ENCODE data around the gene MKRN2. TPM values are rescaled to one million over a fixed set of nuclear protein-coding genes. Genes with fewer than 3 reads are reported as not detected.

The MKRN2 gene
- polyA plus RNA-seq, 2 of the 4 experiments (the other 2 are of a cell fraction) = 19.0 to 34.3 TPM

DNA sequence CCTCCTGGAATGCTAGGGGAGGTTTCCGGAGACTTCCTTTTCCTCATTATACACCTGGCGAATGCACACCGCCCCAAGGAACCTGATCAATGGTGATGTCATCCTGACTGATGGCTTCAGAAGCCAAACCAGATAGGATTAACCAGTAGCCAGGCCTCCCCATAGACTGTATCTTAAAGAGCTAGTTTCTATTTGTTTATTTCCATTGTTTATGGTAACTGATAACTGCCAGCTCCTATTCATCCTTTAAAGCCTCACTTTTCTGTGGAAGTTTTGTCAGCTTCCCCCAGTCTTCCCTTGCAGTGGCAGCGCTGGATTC lies 11.5 kb upstream of the MKRN2 start, which contains the start of gene MKRN2OS:
MKRN2OS (minus strand) TSS at position 27 of the 319 bp plus-strand sequence. CDS start 35 bp downstream, outside the sequence.
- POLR2A ChIA-PET = interaction anchor here (1.7 kb wide), 1 partner anchor 9 kb away, joined by 8 read pairs; no protein-coding TSS in a partner anchor
- DNase-seq (ENCODE audit: low read depth in 1 of 2, low spot score in 1 of 2) (no peak), ATAC-seq (peak in 1 of 2 experiments; percentile 45; a peak in 3 of 6 replicates), FAIRE-seq (no peak)
- CTCF ChIA-PET = interaction anchor here (1.0 to 1.3 kb wide), 3 partner anchors 9 to 37 kb away, joined by 4 to 5 read pairs (median 5); no protein-coding TSS in a partner anchor
- Histone ChIP-seq H3K4me3 (no peak within 1 kb of the TSS), H3K27ac (no peak within 1 kb of the TSS), H3K9me3 (no peaks in the 10 kb centered on the region), H3K4me2 (no peak within 1 kb of the TSS), H3K4me1 (no peaks in the 10 kb centered on the region)
- TF ChIP-seq, protein P1, sequence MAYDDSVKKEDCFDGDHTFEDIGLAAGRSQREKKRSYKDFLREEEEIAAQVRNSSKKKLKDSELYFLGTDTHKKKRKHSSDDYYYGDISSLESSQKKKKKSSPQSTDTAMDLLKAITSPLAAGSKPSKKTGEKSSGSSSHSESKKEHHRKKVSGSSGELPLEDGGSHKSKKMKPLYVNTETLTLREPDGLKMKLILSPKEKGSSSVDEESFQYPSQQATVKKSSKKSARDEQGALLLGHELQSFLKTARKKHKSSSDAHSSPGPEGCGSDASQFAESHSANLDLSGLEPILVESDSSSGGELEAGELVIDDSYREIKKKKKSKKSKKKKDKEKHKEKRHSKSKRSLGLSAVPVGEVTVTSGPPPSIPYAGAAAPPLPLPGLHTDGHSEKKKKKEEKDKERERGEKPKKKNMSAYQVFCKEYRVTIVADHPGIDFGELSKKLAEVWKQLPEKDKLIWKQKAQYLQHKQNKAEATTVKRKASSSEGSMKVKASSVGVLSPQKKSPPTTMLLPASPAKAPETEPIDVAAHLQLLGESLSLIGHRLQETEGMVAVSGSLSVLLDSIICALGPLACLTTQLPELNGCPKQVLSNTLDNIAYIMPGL (CRISPR knock-in tag; IDR thresholded peaks at IDR 0.05; ENCODE audit: borderline replicate concordance) = no peak
- TF ChIP-seq, protein P2, sequence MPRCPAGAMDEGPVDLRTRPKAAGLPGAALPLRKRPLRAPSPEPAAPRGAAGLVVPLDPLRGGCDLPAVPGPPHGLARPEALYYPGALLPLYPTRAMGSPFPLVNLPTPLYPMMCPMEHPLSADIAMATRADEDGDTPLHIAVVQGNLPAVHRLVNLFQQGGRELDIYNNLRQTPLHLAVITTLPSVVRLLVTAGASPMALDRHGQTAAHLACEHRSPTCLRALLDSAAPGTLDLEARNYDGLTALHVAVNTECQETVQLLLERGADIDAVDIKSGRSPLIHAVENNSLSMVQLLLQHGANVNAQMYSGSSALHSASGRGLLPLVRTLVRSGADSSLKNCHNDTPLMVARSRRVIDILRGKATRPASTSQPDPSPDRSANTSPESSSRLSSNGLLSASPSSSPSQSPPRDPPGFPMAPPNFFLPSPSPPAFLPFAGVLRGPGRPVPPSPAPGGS (IDR thresholded peaks at IDR 0.05) = no peak
- TF ChIP-seq CHD2 (IDR thresholded peaks at IDR 0.05; ENCODE audit: low read length, partially characterized antibody) (no peak), ZC3H11A (IDR thresholded peaks at IDR 0.05) (no peak), KDM5A (IDR thresholded peaks at IDR 0.05) (no peak), SREBF2 (IDR thresholded peaks at IDR 0.05) (no peak), CBX8 (IDR thresholded peaks at IDR 0.05) (no peak), RFX5 (IDR thresholded peaks at IDR 0.05) (no peak), HDAC2 (IDR thresholded peaks at IDR 0.05) (no peak), RARB (CRISPR knock-in tag; IDR thresholded peaks at IDR 0.05) (no peak), RCOR1 (IDR thresholded peaks at IDR 0.05; ENCODE audit: low read depth, low read length) (no peak)
- TF ChIP-seq, protein P3, sequence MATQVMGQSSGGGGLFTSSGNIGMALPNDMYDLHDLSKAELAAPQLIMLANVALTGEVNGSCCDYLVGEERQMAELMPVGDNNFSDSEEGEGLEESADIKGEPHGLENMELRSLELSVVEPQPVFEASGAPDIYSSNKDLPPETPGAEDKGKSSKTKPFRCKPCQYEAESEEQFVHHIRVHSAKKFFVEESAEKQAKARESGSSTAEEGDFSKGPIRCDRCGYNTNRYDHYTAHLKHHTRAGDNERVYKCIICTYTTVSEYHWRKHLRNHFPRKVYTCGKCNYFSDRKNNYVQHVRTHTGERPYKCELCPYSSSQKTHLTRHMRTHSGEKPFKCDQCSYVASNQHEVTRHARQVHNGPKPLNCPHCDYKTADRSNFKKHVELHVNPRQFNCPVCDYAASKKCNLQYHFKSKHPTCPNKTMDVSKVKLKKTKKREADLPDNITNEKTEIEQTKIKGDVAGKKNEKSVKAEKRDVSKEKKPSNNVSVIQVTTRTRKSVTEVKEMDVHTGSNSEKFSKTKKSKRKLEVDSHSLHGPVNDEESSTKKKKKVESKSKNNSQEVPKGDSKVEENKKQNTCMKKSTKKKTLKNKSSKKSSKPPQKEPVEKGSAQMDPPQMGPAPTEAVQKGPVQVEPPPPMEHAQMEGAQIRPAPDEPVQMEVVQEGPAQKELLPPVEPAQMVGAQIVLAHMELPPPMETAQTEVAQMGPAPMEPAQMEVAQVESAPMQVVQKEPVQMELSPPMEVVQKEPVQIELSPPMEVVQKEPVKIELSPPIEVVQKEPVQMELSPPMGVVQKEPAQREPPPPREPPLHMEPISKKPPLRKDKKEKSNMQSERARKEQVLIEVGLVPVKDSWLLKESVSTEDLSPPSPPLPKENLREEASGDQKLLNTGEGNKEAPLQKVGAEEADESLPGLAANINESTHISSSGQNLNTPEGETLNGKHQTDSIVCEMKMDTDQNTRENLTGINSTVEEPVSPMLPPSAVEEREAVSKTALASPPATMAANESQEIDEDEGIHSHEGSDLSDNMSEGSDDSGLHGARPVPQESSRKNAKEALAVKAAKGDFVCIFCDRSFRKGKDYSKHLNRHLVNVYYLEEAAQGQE (IDR thresholded peaks at IDR 0.05) = no peak
- TF ChIP-seq, protein P4, sequence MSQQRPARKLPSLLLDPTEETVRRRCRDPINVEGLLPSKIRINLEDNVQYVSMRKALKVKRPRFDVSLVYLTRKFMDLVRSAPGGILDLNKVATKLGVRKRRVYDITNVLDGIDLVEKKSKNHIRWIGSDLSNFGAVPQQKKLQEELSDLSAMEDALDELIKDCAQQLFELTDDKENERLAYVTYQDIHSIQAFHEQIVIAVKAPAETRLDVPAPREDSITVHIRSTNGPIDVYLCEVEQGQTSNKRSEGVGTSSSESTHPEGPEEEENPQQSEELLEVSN (IDR thresholded peaks at IDR 0.05; ENCODE audit: borderline replicate concordance, low read depth) = no peak
- WGBS (ENCODE audit: missing lambda C conversion rate) = 87% methylated on average over 4 of the region's 4 CpGs

DNA sequence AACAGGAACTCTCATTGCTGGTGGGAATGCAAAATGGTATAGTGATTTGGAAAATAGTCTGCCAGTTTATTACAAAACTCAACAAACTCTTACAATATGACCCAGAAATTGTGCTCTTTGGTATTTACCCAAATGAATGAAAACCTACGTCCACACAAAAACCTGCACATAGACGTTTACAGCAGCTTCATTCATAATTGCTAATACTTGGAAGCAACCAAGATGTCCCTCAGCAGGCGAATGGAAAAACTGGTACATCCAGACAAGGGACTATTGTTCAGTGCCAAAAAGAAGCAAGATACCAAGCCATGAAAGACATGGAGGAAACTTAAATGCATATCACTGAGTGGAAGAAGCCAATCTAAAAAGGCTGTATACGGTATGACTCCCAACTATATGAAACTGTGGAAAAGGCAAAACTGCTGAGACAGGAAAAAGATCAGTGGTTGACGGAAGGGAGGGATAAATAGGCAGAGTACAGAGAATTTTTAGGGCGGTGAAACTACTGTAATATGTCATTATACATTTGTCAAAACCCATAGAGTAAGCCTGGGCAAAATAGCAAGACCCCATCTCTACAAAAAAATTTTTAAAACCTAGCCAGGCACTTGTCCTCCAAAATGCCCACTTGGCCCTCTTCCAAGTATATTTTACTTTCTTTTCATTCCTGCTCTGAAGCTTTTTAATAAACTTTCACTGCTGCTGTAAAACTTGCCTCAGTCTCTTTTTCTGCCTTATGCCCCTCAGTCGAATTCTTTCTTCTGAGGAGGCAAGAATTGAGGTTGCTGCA lies 6.7 kb upstream of the MKRN2 start:
- FAIRE-seq (no peak), ATAC-seq (no peak), DNase-seq (ENCODE audit: low read depth in 1 of 2, low spot score in 1 of 2) (no peak)
- no peaks in the 10 kb centered on the region for H3K9me3 ChIP-seq
- CTCF ChIA-PET = interaction anchor here (0.5 kb wide), 1 partner anchor 183 kb away, joined by 3 read pairs; no protein-coding TSS in a partner anchor
- POLR2A ChIA-PET = no interaction called here
- 55% methylated on average over 7 of the region's 7 CpGs for WGBS (ENCODE audit: missing lambda C conversion rate)
- no peak overlapping the region for H3K4me3 ChIP-seq
- H3K27ac ChIP-seq = no peak overlapping the region
- TF ChIP-seq HOXA7 (CRISPR knock-in tag; IDR thresholded peaks at IDR 0.05) (no peak), MAFK (IDR thresholded peaks at IDR 0.05; ENCODE audit: partially characterized antibody) (peak; percentile 77), JUN (IDR thresholded peaks at IDR 0.05) (no peak), FOSB (CRISPR knock-in tag; IDR thresholded peaks at IDR 0.05) (no peak)
- no peak overlapping the region for H3K4me2 ChIP-seq
- H3K4me1 ChIP-seq = no peaks in the 10 kb centered on the region

All from A549 (cell line).